Testis (tissue), 2 donors: ENCODE measurements around the gene DNAJC12.

Experiments
- CTCF ChIP-seq, 3 experiments: fragments of 450-650 bp in 2 of 3; fragments of 200-600 bp in 1 of 3; sonication (generic) in 1 of 3; IDR thresholded peaks; one replicate each; pipeline ENCODE4 v1.5.1; 2016 to 2019; ENCODE audit warnings: antibody characterized with exemption in 3 of 3, mild to moderate bottlenecking in 2 of 3, moderate library complexity in 1 of 3
- POLR2A ChIP-seq: fragments of 450-650 bp; IDR thresholded peaks from one replicate; pipeline ENCODE4 v1.6.1; 2017; ENCODE audit warnings: antibody characterized with exemption, mild to moderate bottlenecking, moderate library complexity

GRCh38 chr10:67807855-67808456 is 30.0 kb downstream of the DNAJC12 start:
- TF ChIP-seq CTCF (IDR thresholded peaks at IDR 0.05), result no peak
- no peak for TF ChIP-seq POLR2A
